IMR-90 (cell line): Measurements from ENCODE around the gene EBF3. TPM values are rescaled to one million over a fixed set of nuclear protein-coding genes. Genes with fewer than 3 reads are reported as not detected.

Experiments
- ATAC-seq: fragments of 200-7000 bp; cut with Tn5 transposase; 2 replicates; pipeline ENCODE4 v1.9.1; 2020; ENCODE audit warnings: low read depth, mild to moderate bottlenecking, moderate library complexity
- BruUV-seq: library from RNA; stranded (reverse); fragments of 400-500 nt; replicated peaks from 2 replicates; lab custom pipeline; 2021; lab: Mats Ljungman, UMichigan
- CTCF ChIA-PET: fragments of 300-600 bp; formaldehyde crosslinking; extraction: SDS; loops from one replicate; lab custom pipeline; 2021; ENCODE audit warnings: antibody characterized with exemption; lab: Yijun Ruan, JAX
- POLR2A ChIA-PET: fragments of 300-600 bp; sonication (Branson Sonifier 250); formaldehyde crosslinking; loops from one replicate; lab custom pipeline; 2022; ENCODE audit warnings: antibody characterized with exemption; ENCODE audit not compliant: unreplicated experiment; lab: Charles Lee
- DNase-seq: peaks from one replicate; pipeline ENCODE4 v3.0.0; 2013
- H2AFZ ChIP-seq: replicated peaks from 2 replicates; pipeline ENCODE3; 2013; ENCODE audit warnings: low read length, mild to moderate bottlenecking; ENCODE audit not compliant: poor library complexity
- H2AK5ac ChIP-seq: 2 replicates; pipeline ENCODE4 v1.6.1; 2013; ENCODE audit warnings: low read depth, low read length, inconsistent platforms
- H2AK9ac ChIP-seq: replicated peaks from 2 replicates; pipeline ENCODE3; 2013; ENCODE audit warnings: mild to moderate bottlenecking, low read depth, low read length, moderate library complexity; ENCODE audit not compliant: poor library complexity
- H2BK120ac ChIP-seq: 2 replicates; pipeline ENCODE4 v1.6.1; 2013; ENCODE audit warnings: low read depth, low read length, inconsistent platforms
- H2BK15ac ChIP-seq: 3 replicates; pipeline ENCODE4 v1.6.1; 2013; ENCODE audit warnings: low read depth, low read length, inconsistent platforms
- H2BK20ac ChIP-seq: 2 replicates; pipeline ENCODE4 v1.6.1; 2013; ENCODE audit warnings: low read depth, mild to moderate bottlenecking, inconsistent platforms, low read length, moderate library complexity
- H2BK5ac ChIP-seq: 2 replicates; pipeline ENCODE4 v1.6.1; 2013; ENCODE audit warnings: mild to moderate bottlenecking, low read depth, low read length, inconsistent platforms; ENCODE audit not compliant: poor library complexity, severe bottlenecking
- H3K14ac ChIP-seq: replicated peaks from 2 replicates; pipeline ENCODE4 v1.6.1; 2013; ENCODE audit warnings: low read depth, low read length, inconsistent platforms
- H3K18ac ChIP-seq: 2 replicates; pipeline ENCODE4 v1.6.1; 2013; ENCODE audit warnings: low read depth, low read length, control low read depth
- H3K23ac ChIP-seq: 2 replicates; pipeline ENCODE4 v1.6.1; 2013; ENCODE audit warnings: low read depth, low read length, inconsistent platforms
- H3K27ac ChIP-seq: 2 replicates; pipeline ENCODE4 v1.5.1; 2013; ENCODE audit warnings: mild to moderate bottlenecking, control low read depth, low read length; ENCODE audit not compliant: insufficient read depth
- H3K27me3 ChIP-seq: 2 replicates; pipeline ENCODE4 v1.6.1; 2013; ENCODE audit warnings: low read length; ENCODE audit not compliant: control insufficient read depth, insufficient read depth
- H3K36me3 ChIP-seq: 2 replicates; pipeline ENCODE4 v1.6.1; 2013; ENCODE audit warnings: low read length, mixed read lengths; ENCODE audit not compliant: control insufficient read depth, insufficient read depth
- H3K4ac ChIP-seq: 2 replicates; pipeline ENCODE4 v1.6.1; 2013; ENCODE audit warnings: low read depth, low read length, inconsistent platforms
- H3K4me1 ChIP-seq: 2 replicates; pipeline ENCODE4 v1.6.1; 2013; ENCODE audit warnings: low read length, mixed read lengths; ENCODE audit not compliant: control insufficient read depth, insufficient read depth
- H3K4me2 ChIP-seq: 2 replicates; pipeline ENCODE4 v1.6.1; 2013; ENCODE audit warnings: low read depth, mild to moderate bottlenecking, control low read depth, low read length, moderate library complexity
- H3K4me3 ChIP-seq: 2 replicates; pipeline ENCODE4 v1.5.1; 2013; ENCODE audit warnings: low read depth, mild to moderate bottlenecking, control low read depth, low read length, moderate library complexity; ENCODE audit not compliant: insufficient read depth
- H3K56ac ChIP-seq: 2 replicates; pipeline ENCODE4 v1.6.1; 2013; ENCODE audit warnings: low read length, inconsistent platforms; ENCODE audit not compliant: insufficient read depth; ENCODE audit errors: extremely low read depth
- H3K79me1 ChIP-seq, 2 experiments: 2 replicates each; pipeline ENCODE4 v1.6.1; 2013; ENCODE audit warnings: low read length in 2 of 2, inconsistent platforms in 1 of 2, low read depth in 1 of 2
- H3K9ac ChIP-seq: 2 replicates; pipeline ENCODE4 v1.6.1; 2013; ENCODE audit warnings: low read depth, low read length, control low read depth
- H3K9me1 ChIP-seq: 2 replicates; pipeline ENCODE4 v1.6.1; 2013; ENCODE audit warnings: low read length, inconsistent platforms; ENCODE audit not compliant: insufficient read depth
- H3K9me3 ChIP-seq: 2 replicates; pipeline ENCODE4 v1.6.1; 2013; ENCODE audit warnings: low read length; ENCODE audit not compliant: control insufficient read depth, insufficient read depth
- H4K20me1 ChIP-seq: 2 replicates; pipeline ENCODE4 v1.6.1; 2013; ENCODE audit warnings: low read length, inconsistent platforms; ENCODE audit not compliant: insufficient read depth
- H4K5ac ChIP-seq: 2 replicates; pipeline ENCODE4 v1.6.1; 2013; ENCODE audit warnings: mild to moderate bottlenecking, low read depth, low read length, control low read depth
- H4K8ac ChIP-seq, 2 experiments: 2 replicates each; pipeline ENCODE4 v1.6.1; 2013; ENCODE audit warnings: low read depth in 2 of 2, low read length in 2 of 2, control low read depth in 1 of 2, inconsistent platforms in 1 of 2
- H4K91ac ChIP-seq: 2 replicates; pipeline ENCODE4 v1.6.1; 2013; ENCODE audit warnings: low read depth, low read length, inconsistent platforms; ENCODE audit not compliant: insufficient read depth
- BHLHE40 ChIP-seq: fragments of 150-350 bp; IDR thresholded peaks from 2 replicates; pipeline ENCODE4 v1.6.1; 2016; ENCODE audit warnings: mild to moderate bottlenecking, low read depth, low read length
- CEBPB ChIP-seq: IDR thresholded peaks from 2 replicates; pipeline ENCODE4 v1.6.1; 2012; ENCODE audit warnings: low read depth, low read length, improper control_type of control experiment
- CHD1 ChIP-seq: IDR thresholded peaks from 2 replicates; pipeline ENCODE4 v1.6.1; 2012; ENCODE audit warnings: low read depth, low read length, improper control_type of control experiment
- CTCF ChIP-seq: conservative IDR thresholded peaks from 2 replicates; pipeline ENCODE4 v1.5.1; 2012; ENCODE audit warnings: mild to moderate bottlenecking, low read depth, low read length, improper control_type of control experiment
- ELK1 ChIP-seq: fragments of 150-350 bp; IDR thresholded peaks from 2 replicates; pipeline ENCODE4 v1.6.1; 2016; ENCODE audit warnings: low read depth, mild to moderate bottlenecking, low read length, moderate library complexity, borderline replicate concordance
- FOS ChIP-seq: fragments of 150-350 bp; IDR thresholded peaks from 2 replicates; pipeline ENCODE4 v1.6.1; 2016; ENCODE audit warnings: low read depth, low read length
- MAFK ChIP-seq: IDR thresholded peaks from 2 replicates; pipeline ENCODE4 v1.6.1; 2012; ENCODE audit warnings: low read depth, low read length, improper control_type of control experiment
- MAZ ChIP-seq: IDR thresholded peaks from 2 replicates; pipeline ENCODE4 v1.6.1; 2012; ENCODE audit warnings: low read depth, mild to moderate bottlenecking, low read length, improper control_type of control experiment, moderate library complexity, borderline replicate concordance
- MXI1 ChIP-seq: IDR thresholded peaks from 2 replicates; pipeline ENCODE4 v1.6.1; 2012; ENCODE audit warnings: low read depth, mild to moderate bottlenecking, low read length, moderate library complexity, borderline replicate concordance
- POLR2A ChIP-seq: IDR thresholded peaks from 2 replicates; pipeline ENCODE4 v1.6.1; 2012; ENCODE audit warnings: mild to moderate bottlenecking, low read depth, low read length
- RAD21 ChIP-seq: IDR thresholded peaks from 2 replicates; pipeline ENCODE4 v1.6.1; 2012; ENCODE audit warnings: low read length, improper control_type of control experiment
- RCOR1 ChIP-seq: IDR thresholded peaks from 2 replicates; pipeline ENCODE4 v1.6.1; 2012; ENCODE audit warnings: mild to moderate bottlenecking, low read length, improper control_type of control experiment; ENCODE audit not compliant: insufficient replicate concordance
- RFX5 ChIP-seq: IDR thresholded peaks from 2 replicates; pipeline ENCODE4 v1.8.0; 2012; ENCODE audit warnings: low read depth, mild to moderate bottlenecking, low read length, moderate library complexity
- SMC3 ChIP-seq: fragments of 150-350 bp; IDR thresholded peaks from 2 replicates; pipeline ENCODE4 v1.6.1; 2016; ENCODE audit warnings: low read depth, mild to moderate bottlenecking, antibody characterized with exemption, low read length, moderate library complexity
- WGBS, 2 experiments: methylation state at CpG; one replicate each; pipeline versions ENCODE4 v1.1.5 to v1.1.7; 2013; ENCODE audit warnings: missing lambda C conversion rate in 2 of 2; ENCODE audit not compliant: insufficient read length in 1 of 2; ENCODE audit errors: extremely low coverage in 2 of 2; 5-methylcytosine and 5-hydroxymethylcytosine counted together
- dilution Hi-C: fragments of 300-500 bp; cut with HindIII; formaldehyde crosslinking; loops from one replicate; pipeline ENCODE4 v1.14.3; 2018; ENCODE audit warnings: low sequenced_read_pairs; ENCODE audit not compliant: unreplicated experiment
- in situ Hi-C: fragments of 300-500 bp; cut with MboI; formaldehyde crosslinking; loops from 3 replicates; pipeline ENCODE4 v1.14.3; 2019; ENCODE audit warnings: low sequenced_read_pairs, inconsistent platforms, mixed read lengths
- intact Hi-C: fragments of 100-400 bp; cut with micrococcal nuclease; formaldehyde crosslinking; loops from 2 replicates; pipeline ENCODE4 v1.10.0; 2022
- polyA plus RNA-seq, 3 experiments: library from polyadenylated mRNA; depleted of rRNA; stranded (reverse); fragments of >200 nt; gene quantifications; 2 replicates each; pipeline ENCODE4 v1.2.3, GENCODE V29; 2012; ENCODE audit warnings: low replicate concordance in 1 of 3
- total RNA-seq: library from RNA; depleted of rRNA; stranded (reverse); fragments of >200 nt; gene quantifications from 2 replicates; pipeline ENCODE4 v1.2.3, GENCODE V29; 2012
- TF ChIP-seq, protein P1 (sequence below): fragments of 150-350 bp; IDR thresholded peaks from 2 replicates; pipeline ENCODE4 v1.6.1; 2017; ENCODE audit warnings: mild to moderate bottlenecking, antibody characterized with exemption, low read length, low read depth

Gene EBF3
- total and polyA plus RNA-seq, 2 of the 4 experiments (the other 2 are of a cell fraction): 0.36 to 0.70 TPM

GRCh38 chr10:129891806-129892205 lies 72.3 kb downstream of the EBF3 start:
- Histone ChIP-seq H3K79me1 (no peaks in the 10 kb centered on the region), H3K27ac (no peak overlapping the region), H2AFZ (no peak overlapping the region), H3K4me2 (no peak overlapping the region), H2BK15ac (no peak overlapping the region), H3K4me1 (no peaks in the 10 kb centered on the region), H3K14ac (no peak overlapping the region), H4K91ac (no peak overlapping the region), H3K4ac (no peak overlapping the region), H3K36me3 (no peaks in the 10 kb centered on the region), H3K9ac (no peak overlapping the region), H4K20me1 (no peaks in the 10 kb centered on the region; the same call in 1 of the 2 replicates), H4K8ac (no peak overlapping the region), H2BK120ac (no peak overlapping the region), H2AK9ac (no peak overlapping the region), H2BK20ac (no peak overlapping the region), H3K56ac (no peak overlapping the region), H4K5ac (no peak overlapping the region), H3K18ac (no peak overlapping the region), H3K4me3 (no peak overlapping the region), H2AK5ac (no peak overlapping the region), H3K9me3 (peaks cover 2% of the 10 kb centered on the region; the same call in 1 of the 2 replicates), H3K27me3 (no peaks in the 10 kb centered on the region), H3K23ac (no peak overlapping the region), H3K9me1 (no peaks in the 10 kb centered on the region), H2BK5ac (no peak overlapping the region)
- TF ChIP-seq CHD1: no peak
- TF ChIP-seq RAD21: no peak
- no peak for TF ChIP-seq RFX5
- no peak for TF ChIP-seq ELK1
- TF ChIP-seq RCOR1: no peak
- TF ChIP-seq, protein P1, sequence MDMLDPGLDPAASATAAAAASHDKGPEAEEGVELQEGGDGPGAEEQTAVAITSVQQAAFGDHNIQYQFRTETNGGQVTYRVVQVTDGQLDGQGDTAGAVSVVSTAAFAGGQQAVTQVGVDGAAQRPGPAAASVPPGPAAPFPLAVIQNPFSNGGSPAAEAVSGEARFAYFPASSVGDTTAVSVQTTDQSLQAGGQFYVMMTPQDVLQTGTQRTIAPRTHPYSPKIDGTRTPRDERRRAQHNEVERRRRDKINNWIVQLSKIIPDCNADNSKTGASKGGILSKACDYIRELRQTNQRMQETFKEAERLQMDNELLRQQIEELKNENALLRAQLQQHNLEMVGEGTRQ: no peak
- TF ChIP-seq SMC3: no peak
- no peak for TF ChIP-seq POLR2A
- TF ChIP-seq MXI1: no peak
- no peak for TF ChIP-seq MAFK
- TF ChIP-seq CTCF: no peak
- no peak for TF ChIP-seq BHLHE40
- no peak for TF ChIP-seq FOS
- no peak for TF ChIP-seq CEBPB
- TF ChIP-seq MAZ: no peak
- in situ Hi-C loops: no loop called here
- no peak for DNase-seq
- intact Hi-C loops: no loop called here
- ChIA-PET CTCF (no interaction called here), POLR2A (no interaction called here)
- no TSS peak for BruUV-seq
- no peak for ATAC-seq
- dilution Hi-C loops: no loop called here
- WGBS, 2 experiments: no CpG with 5 or more reads among the region's 13 CpGs
